GM21825 (cell line): ENCODE measurements around the gene SST.

Experiments
- ATAC-seq: cut with Tn5 transposase; IDR thresholded peaks from one replicate; pipeline ENCODE4 v1.9.1; 2021; ENCODE audit warnings: mild to moderate bottlenecking, moderate library complexity; ENCODE audit not compliant: unreplicated experiment

The SST gene

DNA sequence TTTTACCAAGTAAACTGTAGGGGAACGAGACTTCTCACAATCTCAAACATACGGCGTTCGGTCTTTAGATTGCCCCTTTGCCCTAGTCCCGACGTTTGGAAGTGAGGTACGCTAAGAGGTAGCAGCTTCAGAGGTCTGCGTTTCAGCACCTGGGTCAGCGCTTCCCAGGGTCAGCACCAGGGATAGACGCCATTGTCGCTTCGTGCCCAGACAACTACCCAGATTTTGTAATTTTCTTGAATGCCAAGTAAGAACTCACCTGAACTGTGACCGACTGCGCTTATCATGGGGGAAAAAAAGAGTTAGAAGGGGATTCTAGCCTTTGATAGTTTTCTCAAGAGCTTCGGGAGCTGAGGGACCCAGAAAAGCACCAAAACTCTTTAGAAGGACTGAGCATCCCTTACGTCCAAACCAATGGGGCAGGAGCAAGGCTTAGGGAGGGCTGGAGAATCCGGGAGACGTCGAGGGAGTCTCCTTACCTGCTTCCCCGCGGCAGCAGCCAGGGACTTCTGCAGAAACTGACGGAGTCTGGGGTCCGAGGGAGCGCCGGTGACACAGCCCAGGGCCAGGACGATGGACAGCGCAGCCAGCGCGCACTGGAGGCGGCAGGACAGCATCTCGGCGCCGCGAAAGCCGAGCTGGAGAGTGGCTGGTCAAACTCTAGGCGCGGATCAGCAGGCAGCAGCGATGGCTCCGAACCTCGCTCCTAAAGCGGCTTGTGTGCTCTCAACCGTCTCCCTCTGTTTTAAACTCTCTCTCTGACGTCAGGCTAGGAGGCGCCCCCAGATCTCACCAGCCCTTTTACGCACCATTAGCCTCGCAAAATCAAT, at the start of gene SST:
Gene SST, minus strand, starts transcription at position 720 of the 830 bp plus-strand sequence. Its CDS starts 103 bp downstream, at position 617.
- no peak for ATAC-seq

DNA sequence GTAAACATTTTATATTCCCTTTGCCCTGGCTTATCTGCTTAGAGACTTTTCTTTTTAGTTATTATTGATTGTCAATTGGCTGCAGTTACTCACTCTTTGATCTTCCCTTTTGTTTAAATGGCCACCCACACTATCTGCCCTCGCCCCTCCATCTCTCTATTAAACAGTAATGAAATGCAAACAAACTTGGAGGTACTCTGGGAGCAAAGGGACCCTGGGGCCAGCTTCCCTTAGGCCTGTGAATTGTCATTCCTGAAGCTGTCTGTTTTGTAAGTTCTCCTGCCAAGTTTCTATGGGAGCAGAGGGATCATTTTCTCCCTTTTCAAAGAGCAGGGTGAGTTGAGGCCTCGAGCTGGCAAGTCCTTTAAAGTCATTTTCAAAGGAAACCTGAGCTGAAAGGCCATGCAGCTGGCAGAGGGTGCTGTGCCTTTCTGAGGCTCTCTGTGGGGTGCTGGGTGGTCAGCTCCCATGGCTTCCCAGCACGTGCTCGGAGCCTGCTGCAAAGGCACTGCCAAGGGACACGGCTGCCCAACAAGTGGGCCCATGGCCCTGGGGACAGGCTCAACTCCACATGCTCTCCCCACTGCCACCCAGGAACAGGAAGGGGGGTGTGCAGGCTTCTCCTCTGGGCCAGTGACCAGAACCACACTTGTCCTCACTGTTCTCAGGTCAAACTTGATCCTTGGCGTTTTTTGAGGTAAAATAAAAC, 49.6 kb upstream of the SST start:
- no peak for ATAC-seq

DNA sequence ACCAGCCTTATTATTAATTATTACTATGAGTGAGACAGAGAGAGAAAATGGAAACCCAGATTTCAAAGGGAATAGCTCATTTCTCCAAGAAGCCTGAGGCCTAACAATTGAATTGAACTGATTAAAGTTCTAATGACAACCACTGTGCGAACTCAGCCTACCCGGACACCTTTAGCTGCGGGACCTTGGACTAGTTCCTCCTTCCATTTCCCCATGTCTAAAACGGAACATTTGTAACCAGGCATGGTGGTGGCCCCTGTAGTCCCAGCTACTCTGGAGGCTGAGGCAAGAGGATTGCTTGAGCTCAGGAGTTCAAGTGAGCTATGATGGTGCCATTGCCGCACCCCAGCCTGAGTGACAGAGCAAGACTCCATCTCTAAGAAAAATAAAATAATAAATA, 48.6 kb upstream of the SST start:
- no peak for ATAC-seq

DNA sequence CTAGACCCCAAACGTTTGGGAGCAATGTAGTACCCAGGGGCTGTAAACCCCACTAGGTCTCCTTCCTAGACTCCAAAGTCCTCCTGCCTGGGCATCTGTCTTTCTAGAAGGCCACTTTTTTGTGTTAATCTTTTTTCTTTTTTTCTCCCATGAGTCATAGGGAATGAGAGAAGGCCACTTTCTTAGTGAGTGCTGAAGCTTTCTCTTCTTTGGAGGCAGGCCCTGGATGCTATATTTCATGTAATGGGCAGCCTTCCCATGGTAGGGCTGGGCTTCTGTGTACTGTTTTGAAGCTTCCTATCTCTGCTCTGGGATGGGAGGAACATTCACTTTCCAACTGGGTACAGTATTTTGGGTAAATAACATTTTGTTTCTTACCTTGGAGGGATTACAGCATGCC, 47.4 kb upstream of the SST start:
- no peak for ATAC-seq

DNA sequence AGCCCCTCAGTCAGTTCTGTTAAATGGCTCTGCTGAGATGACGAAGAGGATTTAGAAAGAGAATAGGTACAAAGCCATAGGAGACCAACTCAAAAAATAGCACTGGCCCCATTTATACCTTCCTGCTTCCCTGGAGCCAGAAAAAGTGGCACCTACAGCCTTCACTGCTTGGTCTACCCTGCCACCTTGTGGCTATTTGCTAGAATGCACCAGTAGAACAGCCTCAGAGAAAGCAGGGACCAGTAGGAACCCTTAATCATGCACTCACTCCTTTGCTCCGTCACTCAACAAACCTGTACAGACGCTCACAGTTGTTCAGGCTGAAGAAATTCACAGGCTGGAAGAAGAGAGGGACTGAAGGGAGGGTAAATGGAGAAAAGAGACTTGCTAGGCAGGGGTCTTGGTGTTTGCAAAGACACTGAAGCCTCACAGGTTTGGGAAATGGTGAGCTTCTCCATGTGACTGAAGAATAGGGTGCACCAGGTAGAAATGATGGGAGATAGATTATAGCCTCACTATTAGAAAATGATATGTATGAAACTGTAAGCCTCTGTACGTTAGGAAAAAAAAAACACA, 44.3 kb upstream of the SST start:
- no peak for ATAC-seq

DNA sequence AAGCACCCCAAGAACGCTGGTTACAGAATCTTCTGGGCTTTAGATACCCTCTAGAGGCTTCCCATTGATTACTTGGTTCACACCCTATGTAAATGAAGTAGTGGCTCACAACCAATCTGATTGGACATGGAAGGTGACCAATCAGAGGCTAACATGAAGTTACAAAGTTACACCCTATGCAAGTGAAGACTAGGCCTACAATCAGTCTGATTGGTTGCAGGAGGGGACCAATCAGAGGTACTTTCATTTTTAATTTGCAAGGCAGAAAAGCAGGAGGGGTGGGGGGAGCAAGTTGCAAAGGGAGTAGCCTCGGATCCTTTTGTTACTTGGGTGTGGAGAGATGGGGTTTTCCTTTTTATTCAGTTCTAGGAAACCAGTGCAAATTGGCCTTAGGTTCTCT, 43.3 kb upstream of the SST start:
- no peak for ATAC-seq

DNA sequence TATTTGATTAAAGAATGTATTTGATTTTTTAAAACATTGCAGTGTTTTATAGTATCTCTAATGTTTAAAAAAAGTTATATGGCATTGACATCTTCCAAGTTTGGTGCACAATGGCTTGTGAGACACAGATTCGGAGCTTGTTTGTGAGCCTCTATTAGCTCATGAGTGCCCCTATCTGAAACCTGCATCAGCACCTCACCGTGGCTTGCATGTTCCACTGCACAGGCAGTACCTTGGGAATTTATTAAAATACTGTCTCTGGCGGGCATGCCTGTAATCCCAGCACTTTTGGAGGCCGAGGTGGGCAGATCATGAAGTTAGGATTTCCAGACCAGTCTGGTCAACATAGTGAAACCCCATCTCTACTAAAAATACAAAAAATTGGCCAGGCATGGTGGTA, 39.0 kb upstream of the SST start:
- no peak for ATAC-seq

DNA sequence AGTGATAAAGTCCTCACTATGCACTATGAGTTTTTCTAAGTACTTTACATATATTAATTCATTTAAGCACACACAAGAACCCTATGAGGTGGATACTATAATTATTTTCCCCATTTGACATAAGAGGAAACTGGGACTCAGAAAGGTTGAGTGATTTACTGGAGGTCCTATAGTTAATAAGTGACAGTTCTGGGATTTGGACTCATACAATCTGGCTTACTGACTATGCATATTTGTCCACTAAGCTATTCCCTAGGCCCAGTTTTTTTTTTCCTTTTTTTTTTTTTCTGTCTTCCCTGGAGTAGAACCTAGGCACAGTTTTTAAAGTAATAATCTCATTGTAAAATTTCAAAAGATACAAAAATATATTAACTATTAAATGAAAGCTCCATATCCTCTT, 38.5 kb upstream of the SST start:
- ATAC-seq = no peak

DNA sequence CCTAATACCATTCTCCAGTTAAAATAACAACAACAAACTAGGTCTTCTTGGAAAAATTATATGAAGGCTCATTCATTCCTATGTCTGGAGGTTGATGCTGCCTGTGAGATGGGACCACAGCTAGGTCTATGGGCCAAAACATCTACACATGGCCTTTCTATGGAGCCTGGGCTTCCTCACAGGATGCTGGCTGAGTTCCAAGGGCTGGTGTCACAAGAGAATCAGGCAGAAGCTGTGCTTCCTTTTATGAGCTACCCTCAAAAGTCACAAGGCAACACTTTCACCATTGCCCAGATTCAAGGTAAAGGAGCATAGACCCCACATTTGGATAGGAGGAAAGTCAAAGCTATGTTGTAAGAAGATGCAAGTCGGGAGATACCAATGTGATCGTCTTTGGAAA, 36.8 kb upstream of the SST start:
- ATAC-seq = no peak

DNA sequence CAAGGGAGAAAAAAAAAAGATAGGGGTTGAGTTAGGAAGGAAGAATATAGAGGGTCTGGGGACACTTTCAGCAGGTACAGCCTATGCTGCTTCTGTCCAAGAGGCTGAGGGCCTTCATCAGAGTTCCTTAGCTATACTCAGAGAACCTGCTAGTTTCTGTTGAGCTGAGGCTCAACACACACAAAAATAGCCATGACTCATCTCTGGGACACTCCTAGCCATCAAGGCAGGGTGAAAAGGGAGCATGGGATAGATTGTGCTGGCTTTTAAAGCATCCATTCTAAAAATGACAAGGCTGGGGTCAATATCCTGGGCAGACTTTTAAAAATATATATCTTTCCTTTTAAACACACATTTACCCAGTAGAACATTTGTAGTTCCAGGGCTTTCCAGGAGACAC, 35.0 kb upstream of the SST start:
- no peak for ATAC-seq

DNA sequence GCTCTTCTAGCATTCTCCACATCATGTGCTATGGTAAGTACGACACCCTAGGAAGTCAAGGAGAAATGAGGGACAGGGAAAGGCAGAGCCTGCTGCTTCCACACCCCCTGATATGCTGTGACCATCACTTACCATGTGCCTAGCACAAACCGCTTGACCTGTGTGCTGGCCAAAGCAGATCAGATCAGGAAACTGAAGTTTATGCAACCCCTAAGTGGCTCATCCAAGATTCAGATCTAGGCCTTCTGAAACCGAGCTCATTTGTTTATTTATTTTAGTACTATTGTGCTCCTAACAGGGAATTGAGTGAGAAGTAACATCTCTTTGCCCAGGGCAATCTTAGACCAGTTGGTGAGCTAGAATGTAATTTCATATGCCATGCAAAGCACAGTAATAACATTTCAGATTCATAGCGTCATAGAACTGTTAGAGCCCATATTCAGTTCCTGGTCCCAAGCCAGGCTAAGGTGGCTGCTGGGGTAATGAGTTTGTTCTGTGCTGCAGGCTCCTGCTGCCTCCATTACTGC, 32.4 kb upstream of the SST start, which contains the start of gene RTP2:
Gene RTP2, minus strand, starts transcription at position 51 of the 527 bp plus-strand sequence. CDS start 429 bp downstream, outside the sequence.
- no peak for ATAC-seq

DNA sequence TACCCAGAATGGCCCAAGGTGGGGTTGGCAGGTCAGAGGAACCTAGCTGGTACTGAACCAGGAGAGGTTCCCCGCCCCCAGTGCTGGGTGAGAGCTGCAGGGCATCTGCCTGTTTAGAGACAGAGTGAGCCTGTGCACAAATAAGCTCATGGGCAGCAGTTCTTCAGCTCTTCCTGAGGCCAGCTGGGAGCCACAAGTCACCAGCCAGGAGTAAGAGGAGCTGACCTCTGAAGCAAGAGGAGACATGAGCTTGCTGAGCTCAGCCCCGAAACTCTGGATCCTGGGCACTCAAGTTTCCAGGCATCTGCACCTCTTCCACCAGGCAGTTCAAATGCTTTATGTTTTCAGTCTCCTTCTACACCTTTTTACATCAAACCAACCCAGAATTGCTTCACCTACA, 30.1 kb upstream of the SST start:
- no peak for ATAC-seq

DNA sequence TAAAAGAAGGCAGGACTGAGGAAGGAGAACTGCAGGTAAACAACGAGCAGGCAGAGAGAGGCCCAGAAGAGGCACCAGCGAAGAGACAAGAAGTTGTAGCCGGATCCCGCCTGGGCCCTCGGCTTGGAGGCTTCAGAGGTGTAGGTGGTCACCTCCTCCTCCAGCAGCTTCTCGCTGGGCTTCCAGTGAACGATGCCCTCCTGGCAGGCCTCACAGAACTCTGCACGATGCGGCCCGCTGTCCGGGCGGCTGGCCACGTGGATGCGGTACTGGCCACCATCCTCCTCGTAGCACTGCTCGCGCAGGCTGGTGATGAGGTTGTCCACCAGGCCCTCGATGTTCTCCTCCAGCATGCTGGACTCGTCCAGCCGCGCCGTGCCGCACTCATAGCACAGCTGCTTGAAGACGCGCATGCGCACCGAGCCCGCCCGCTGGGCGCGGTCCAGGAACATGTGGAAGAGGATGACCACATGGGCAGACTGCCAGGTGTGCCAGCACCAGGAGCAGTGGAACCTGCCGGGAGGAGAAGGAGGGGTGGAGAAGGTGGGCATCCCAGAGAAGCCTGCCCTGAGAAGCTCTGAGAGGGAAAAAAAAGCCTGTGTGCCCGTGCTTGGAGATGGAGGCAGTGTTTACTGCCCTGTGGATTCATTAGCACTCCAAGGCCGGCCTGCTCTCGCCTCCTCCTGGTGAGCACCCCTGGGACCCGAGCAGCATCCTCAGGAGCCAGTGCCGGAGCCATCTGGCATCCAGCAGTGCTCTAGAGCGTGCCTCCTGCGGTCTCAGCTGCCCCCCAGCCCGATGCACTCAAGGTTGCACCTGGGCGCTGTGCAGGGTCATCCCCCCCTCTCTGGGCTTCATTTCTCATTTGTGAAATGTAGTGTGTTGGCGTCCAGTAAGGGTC, 28.6 kb upstream of the SST start:
- ATAC-seq = no peak

DNA sequence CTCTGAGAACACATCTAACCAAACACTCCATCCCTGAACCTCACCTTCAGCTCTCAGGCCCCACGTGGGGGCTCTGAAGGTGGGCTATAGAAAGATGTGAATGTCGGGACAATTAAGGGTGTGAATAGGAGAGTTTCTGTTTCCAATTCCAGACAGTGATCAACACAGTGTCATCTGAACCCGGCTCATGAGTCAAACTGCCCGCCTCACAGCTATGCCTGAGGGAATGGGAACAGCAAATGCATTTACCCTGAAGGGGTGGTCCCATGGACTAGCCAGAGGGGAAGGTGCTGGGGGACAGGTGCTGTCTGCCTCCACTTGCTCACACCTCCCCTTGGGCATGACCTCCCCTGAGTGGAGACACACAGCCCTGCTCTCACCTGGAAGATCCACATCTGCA, 25.8 kb upstream of the SST start:
- no peak for ATAC-seq

DNA sequence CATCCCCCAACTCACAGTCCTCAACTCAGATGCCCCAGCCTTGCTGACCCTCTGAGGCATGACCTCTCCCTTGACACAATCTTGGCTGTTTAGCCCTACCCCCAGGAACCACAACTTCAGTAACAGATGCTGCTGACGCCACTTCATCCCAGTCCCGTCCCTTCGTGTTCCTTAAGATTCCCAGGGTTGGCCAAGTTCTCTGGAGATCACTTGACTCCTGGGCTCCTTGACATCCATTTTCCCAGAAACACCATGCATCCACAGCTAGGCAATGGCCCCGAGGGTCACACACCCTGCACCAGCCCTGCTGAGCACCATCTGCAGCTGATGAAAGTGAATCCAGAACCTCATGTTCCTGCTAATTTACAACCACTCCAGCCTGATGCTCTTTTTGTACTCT, 25.3 kb upstream of the SST start:
- no peak for ATAC-seq

DNA sequence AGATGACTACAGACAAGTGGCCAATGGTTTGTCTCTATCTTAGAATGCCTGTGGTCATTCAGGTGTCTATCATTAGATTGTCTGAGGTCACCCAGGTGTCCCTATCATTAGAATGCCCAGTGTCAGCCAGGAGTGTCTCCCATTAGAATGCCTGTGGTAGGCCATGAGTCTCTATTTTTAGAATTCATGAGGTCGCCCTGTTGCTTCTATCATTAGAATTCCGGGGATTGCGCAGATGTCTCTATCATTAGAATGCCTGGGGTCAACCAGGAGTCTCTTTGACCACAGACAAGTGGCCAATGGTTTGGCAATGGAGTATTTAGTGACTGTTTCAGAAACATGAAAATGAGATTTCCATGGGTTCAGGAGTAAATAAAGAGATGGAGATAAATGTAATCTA, 24.6 kb upstream of the SST start:
- ATAC-seq = no peak

DNA sequence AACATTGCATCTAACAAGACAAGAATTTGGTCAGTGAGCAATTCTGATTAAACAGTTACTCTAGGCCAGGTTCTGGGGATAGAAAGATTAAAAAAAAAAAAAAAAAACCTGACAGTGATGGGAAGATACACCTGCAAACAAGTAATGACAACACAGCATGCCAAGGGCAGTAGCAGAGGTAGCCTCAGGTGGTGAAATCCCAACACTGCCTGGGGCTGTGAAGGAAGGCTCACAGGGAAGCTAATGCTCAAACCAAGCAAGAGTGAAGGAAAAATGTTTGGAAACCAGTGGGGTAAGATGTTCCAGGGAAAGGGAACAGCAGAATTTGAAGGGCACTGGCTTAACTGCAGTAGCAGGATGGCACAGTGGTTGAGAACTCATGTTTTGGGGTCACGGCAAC, 23.2 kb upstream of the SST start:
- no peak for ATAC-seq

DNA sequence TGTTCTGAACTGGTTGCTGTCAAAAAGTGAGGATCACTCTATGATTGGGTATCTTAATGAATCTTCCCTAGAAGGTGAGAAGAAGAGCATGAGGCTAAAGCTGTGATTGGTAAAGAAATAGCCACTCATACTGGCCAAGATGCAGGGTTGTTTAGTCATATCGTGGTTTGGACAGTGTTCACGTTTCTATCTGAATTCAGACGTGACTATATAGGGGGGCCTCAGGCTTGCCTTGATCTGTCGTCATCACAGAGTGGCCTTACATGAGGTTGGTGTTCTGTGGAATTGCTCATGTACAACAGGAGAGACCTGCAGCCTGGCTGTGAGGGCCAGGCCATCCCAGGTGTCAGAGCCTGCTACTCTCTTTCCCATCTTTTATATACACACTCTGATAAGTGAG, 19.8 kb upstream of the SST start:
- ATAC-seq = no peak

DNA sequence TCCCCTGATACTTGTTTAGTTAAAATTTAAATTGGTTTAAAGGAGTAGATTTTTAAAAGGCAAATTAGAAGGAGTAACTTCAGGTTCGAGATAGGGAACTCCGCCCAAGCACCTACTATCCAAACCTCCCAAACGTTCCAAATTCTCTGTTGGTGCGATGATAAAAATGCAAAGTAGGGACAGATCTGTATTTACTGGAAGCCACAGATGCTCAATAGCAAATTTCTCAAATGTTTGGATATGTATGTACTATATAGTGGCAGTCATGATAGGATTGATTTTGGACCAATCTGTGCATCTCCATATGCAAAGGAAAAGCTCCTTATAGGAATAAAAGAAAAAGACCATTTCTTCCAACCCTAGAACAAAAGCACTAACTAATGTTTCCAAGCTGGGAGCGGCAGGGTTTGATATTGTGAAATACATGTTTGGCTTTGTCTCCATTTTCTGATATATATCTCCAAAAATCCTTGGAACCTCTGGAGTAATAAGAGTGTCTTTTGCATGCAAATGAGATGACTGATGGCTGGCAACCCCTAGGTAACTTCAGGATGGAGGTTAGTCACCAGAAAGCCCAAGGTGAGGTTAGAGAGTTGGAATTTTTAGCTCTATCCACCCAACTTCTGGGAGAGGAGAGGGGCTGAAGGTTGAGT, 16.6 kb upstream of the SST start:
- ATAC-seq = no peak

DNA sequence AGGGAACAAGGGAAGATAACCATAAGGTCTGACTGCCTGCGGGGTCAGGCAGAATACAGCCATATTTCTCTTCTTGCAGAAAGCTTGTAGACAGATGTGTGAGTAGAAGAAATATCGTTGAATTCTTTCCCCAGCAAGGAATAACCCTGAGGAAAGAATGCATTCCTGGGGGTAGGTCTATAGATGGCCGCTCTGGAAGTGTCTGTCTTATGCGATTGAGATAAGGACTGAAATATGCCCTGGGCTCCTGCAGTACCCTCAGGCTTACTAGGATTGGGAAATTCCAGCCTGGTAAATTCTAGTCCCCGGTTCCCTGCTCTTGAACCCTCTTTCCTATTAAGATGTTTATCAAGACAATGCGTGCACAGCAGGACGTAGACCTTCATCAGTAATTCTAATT, 15.8 kb upstream of the SST start:
- no peak for ATAC-seq
